ENCODE data around the gene SPARC.

Gene SPARC

GRCh38 chr5:151724360-151724759 is 37.6 kb upstream of the SPARC start:
- no peak for TF ChIP-seq CTCF (IDR thresholded peaks at IDR 0.05)
- Histone ChIP-seq H3K9me3 (no peaks in the 10 kb centered on the region), H3K4me3 (ENCODE audit: low read depth in 1 of 2, low read length in 1 of 2) (no peak overlapping the region), H3K36me3 (no peaks in the 10 kb centered on the region), H3K27me3 (no peaks in the 10 kb centered on the region), H3K4me1 (ENCODE audit: control insufficient read depth in 1 of 2, insufficient read depth in 1 of 2, low read depth in 1 of 2, low read length in 1 of 2) (peaks cover 35 to 36% of the 10 kb centered on the region in 2 experiments), H3K27ac (no peak overlapping the region)

- H3K4me1 ChIP-seq (ENCODE audit: control insufficient read depth in 1 of 2, insufficient read depth in 1 of 2, low read depth in 1 of 2, low read length in 1 of 2): peaks cover 35 to 36% of the 10 kb centered on the region in 2 experiments
- H3K4me3 ChIP-seq (ENCODE audit: low read depth in 1 of 2, low read length in 1 of 2): no peak overlapping the region
- no peaks in the 10 kb centered on the region for H3K27me3 ChIP-seq
- H3K27ac ChIP-seq: peak overlapping the region; percentile 59
- no peaks in the 10 kb centered on the region for H3K9me3 ChIP-seq
- H3K36me3 ChIP-seq: no peaks in the 10 kb centered on the region
- TF ChIP-seq CTCF (IDR thresholded peaks at IDR 0.05): no peak
These were observed 35.8 kb upstream of the SPARC start for GRCh38 chr5:151722546-151722945.

- TF ChIP-seq CTCF (IDR thresholded peaks at IDR 0.05): no peak
- no peaks in the 10 kb centered on the region for H3K27me3 ChIP-seq
- peak overlapping the region; percentile 59 for H3K27ac ChIP-seq
- peaks cover 35 to 36% of the 10 kb centered on the region in 2 experiments for H3K4me1 ChIP-seq (ENCODE audit: control insufficient read depth in 1 of 2, insufficient read depth in 1 of 2, low read depth in 1 of 2, low read length in 1 of 2)
- H3K4me3 ChIP-seq (ENCODE audit: low read depth in 1 of 2, low read length in 1 of 2): no peak overlapping the region
- no peaks in the 10 kb centered on the region for H3K36me3 ChIP-seq
- no peaks in the 10 kb centered on the region for H3K9me3 ChIP-seq
These were observed 35.2 kb upstream of the SPARC start for GRCh38 chr5:151721812-151722391.

- Histone ChIP-seq H3K9me3 (no peaks in the 10 kb centered on the region), H3K4me1 (ENCODE audit: control insufficient read depth in 1 of 2, insufficient read depth in 1 of 2, low read depth in 1 of 2, low read length in 1 of 2) (peaks cover 35 to 36% of the 10 kb centered on the region in 2 experiments), H3K27me3 (no peaks in the 10 kb centered on the region), H3K36me3 (no peaks in the 10 kb centered on the region), H3K27ac (peak overlapping the region; percentile 14), H3K4me3 (ENCODE audit: low read depth in 1 of 2, low read length in 1 of 2) (no peak overlapping the region)
- TF ChIP-seq CTCF (IDR thresholded peaks at IDR 0.05): no peak
These were observed 34.5 kb upstream of the SPARC start for GRCh38 chr5:151721087-151721646.

GRCh38 chr5:151720215-151720614 is 33.5 kb upstream of the SPARC start:
- H3K4me1 ChIP-seq (ENCODE audit: control insufficient read depth in 1 of 2, insufficient read depth in 1 of 2, low read depth in 1 of 2, low read length in 1 of 2): peaks cover 35 to 36% of the 10 kb centered on the region in 2 experiments
- no peaks in the 10 kb centered on the region for H3K36me3 ChIP-seq
- peak overlapping the region; percentile 50 for H3K27ac ChIP-seq
- no peak for TF ChIP-seq CTCF (IDR thresholded peaks at IDR 0.05)
- H3K4me3 ChIP-seq (ENCODE audit: low read depth in 1 of 2, low read length in 1 of 2): no peak overlapping the region
- no peaks in the 10 kb centered on the region for H3K27me3 ChIP-seq
- H3K9me3 ChIP-seq: no peaks in the 10 kb centered on the region
